C4-2B (cell line): ENCODE data around the gene FBXW10B.
"Not testable (repeated sequence)": the region's sequence is repeated elsewhere in the genome, so short reads cannot be mapped to it uniquely, and the experiment has no call there.

Experiments used
- ZFX ChIP-seq: fragments of 450-650 bp; IDR thresholded peaks from 2 replicates; pipeline ENCODE4 v1.6.1; 2017
- TF ChIP-seq, protein P1 (sequence below): fragments of 450-650 bp; conservative IDR thresholded peaks from 2 replicates; pipeline ENCODE4 v1.5.1; 2017; ENCODE audit warnings: mild to moderate bottlenecking

DNA sequence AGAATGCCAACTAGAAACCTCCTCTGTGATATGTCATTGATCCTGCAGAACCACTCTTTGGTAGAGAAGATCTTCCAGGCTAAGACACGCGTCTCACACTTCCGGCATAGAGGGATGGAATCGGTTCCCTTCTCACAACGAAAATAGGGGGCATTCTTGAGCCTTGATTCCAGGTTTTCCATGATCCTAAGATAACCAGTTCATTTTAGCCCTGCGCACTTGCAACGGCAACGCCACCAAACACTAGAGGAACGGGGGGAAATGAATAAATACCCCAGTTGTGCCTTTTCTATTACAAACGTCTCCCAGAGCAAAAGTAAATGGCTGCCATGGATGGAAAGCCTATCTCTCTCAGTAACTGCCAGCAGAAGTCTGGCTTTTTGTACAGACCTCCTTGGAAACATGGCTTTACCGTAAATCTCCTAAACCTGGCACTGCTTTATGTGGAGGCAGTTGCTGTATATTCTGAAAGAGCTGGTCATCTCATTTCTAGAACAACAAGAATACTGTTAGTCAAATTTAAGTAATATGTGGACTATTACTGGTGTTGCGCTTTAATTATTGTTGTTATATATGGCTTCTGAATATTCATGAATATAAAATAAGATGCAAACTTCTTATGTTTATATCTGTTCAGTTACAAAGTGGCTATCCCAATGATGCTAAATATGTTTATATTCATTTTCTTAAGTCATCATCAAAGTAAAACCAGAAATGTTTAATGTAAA lies at the start of gene FBXW10B:
- TF ChIP-seq, protein P1, sequence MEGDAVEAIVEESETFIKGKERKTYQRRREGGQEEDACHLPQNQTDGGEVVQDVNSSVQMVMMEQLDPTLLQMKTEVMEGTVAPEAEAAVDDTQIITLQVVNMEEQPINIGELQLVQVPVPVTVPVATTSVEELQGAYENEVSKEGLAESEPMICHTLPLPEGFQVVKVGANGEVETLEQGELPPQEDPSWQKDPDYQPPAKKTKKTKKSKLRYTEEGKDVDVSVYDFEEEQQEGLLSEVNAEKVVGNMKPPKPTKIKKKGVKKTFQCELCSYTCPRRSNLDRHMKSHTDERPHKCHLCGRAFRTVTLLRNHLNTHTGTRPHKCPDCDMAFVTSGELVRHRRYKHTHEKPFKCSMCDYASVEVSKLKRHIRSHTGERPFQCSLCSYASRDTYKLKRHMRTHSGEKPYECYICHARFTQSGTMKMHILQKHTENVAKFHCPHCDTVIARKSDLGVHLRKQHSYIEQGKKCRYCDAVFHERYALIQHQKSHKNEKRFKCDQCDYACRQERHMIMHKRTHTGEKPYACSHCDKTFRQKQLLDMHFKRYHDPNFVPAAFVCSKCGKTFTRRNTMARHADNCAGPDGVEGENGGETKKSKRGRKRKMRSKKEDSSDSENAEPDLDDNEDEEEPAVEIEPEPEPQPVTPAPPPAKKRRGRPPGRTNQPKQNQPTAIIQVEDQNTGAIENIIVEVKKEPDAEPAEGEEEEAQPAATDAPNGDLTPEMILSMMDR = not testable (repeated sequence)
- not testable (repeated sequence) for TF ChIP-seq ZFX
